Endothelial cell of umbilical vein (primary cell): ENCODE data around the gene ARHGEF26. TPM values are rescaled to one million over a fixed set of nuclear protein-coding genes. Genes with fewer than 3 reads are reported as not detected.

Experiments used
- Bru-seq: library from RNA; stranded (reverse); fragments of 400-500 nt; gene quantifications from one replicate; lab custom pipeline; 2021; lab: Mats Ljungman, UMichigan
- BruChase-seq, 2 experiments: library from RNA; stranded (reverse); fragments of 400-500 nt; gene quantifications; one replicate each; lab custom pipeline; 2021; lab: Mats Ljungman, UMichigan
- BruUV-seq: library from RNA; stranded (reverse); fragments of 400-500 nt; replicated peaks from 2 replicates; lab custom pipeline; 2021; lab: Mats Ljungman, UMichigan
- CTCF ChIA-PET: fragments of 300-600, 350-600 bp; sonication (Branson Sonifier 250); formaldehyde crosslinking; loops from one replicate; lab custom pipeline; 2021; ENCODE audit warnings: antibody characterized with exemption, inconsistent platforms; lab: Charles Lee
- POLR2A ChIA-PET: fragments of 300-600, 350-600 bp; sonication (Branson Sonifier 250); formaldehyde crosslinking; loops from one replicate; lab custom pipeline; 2021; ENCODE audit warnings: antibody characterized with exemption, inconsistent platforms; lab: Charles Lee
- DNase-seq: peaks from one replicate; pipeline ENCODE4 v3.0.0-alpha.2; 2011; ENCODE audit warnings: low read depth, low spot score
- FAIRE-seq: peaks from 2 replicates; lab custom pipeline; 2011; peaks lifted over from hg19 to GRCh38; lab: Jason Lieb, UNC
- H2AFZ ChIP-seq: 2 replicates; pipeline ENCODE4 v1.6.0; 2012; ENCODE audit warnings: low read depth, low read length, control low read depth, inconsistent platforms
- H3K27ac ChIP-seq: 2 replicates; pipeline ENCODE4 v1.5.1; 2011; ENCODE audit warnings: low read depth, mild to moderate bottlenecking, control low read depth, low read length, moderate library complexity; ENCODE audit not compliant: insufficient read depth
- H3K27me3 ChIP-seq, 2 experiments: 2 replicates each; pipeline versions ENCODE4 v1.6.0 to v1.6.1; 2011; ENCODE audit warnings: low read length in 2 of 2, mixed read lengths in 1 of 2; ENCODE audit not compliant: control insufficient read depth in 2 of 2, insufficient read depth in 2 of 2
- H3K36me3 ChIP-seq, 2 experiments: 2 replicates in 1 of 2; 3 replicates in 1 of 2; pipeline ENCODE4 v1.5.1; 2011; ENCODE audit warnings: low read length in 2 of 2, mild to moderate bottlenecking in 1 of 2, moderate library complexity in 1 of 2; ENCODE audit not compliant: control insufficient read depth in 2 of 2, insufficient read depth in 2 of 2; ENCODE audit errors: extremely low read depth in 1 of 2
- H3K4me1 ChIP-seq: 3 replicates; pipeline ENCODE4 v1.5.1; 2011; ENCODE audit warnings: mild to moderate bottlenecking, low read length; ENCODE audit not compliant: control insufficient read depth, insufficient read depth; ENCODE audit errors: extremely low read depth
- H3K4me2 ChIP-seq: 2 replicates; pipeline ENCODE4 v1.6.1; 2011; ENCODE audit warnings: low read length, control low read depth, mixed read lengths; ENCODE audit not compliant: insufficient read depth
- H3K4me3 ChIP-seq, 3 experiments: fragments of 200-600 bp in 1 of 3; sonication (generic), shearing (Covaris generic) in 1 of 3; replicated peaks in 1 of 3; 2 replicates each; pipeline ENCODE4 v1.5.1; 2011 to 2016; ENCODE audit warnings: control low read depth in 3 of 3, low read length in 3 of 3, mild to moderate bottlenecking in 2 of 3, inconsistent platforms in 1 of 3, low read depth in 1 of 3, moderate library complexity in 1 of 3; ENCODE audit not compliant: insufficient read depth in 1 of 3
- H3K79me2 ChIP-seq: 2 replicates; pipeline ENCODE4 v1.6.0; 2012; ENCODE audit warnings: low read length, inconsistent platforms; ENCODE audit not compliant: control insufficient read depth, insufficient read depth
- H3K9ac ChIP-seq: replicated peaks from 2 replicates; pipeline ENCODE3; 2011; ENCODE audit warnings: low read length, control low read depth; ENCODE audit not compliant: insufficient read depth; ENCODE audit errors: extremely low read depth
- H3K9me1 ChIP-seq: replicated peaks from 3 replicates; pipeline ENCODE4 v1.6.0; 2011; ENCODE audit warnings: mild to moderate bottlenecking, low read length; ENCODE audit not compliant: control insufficient read depth, insufficient read depth; ENCODE audit errors: extremely low read depth
- H3K9me3 ChIP-seq: replicated peaks from 2 replicates; pipeline ENCODE4 v1.5.1; 2012; ENCODE audit warnings: low read length, inconsistent platforms; ENCODE audit not compliant: control insufficient read depth, insufficient read depth
- H4K20me1 ChIP-seq: replicated peaks from 2 replicates; pipeline ENCODE3; 2011; ENCODE audit warnings: mild to moderate bottlenecking, low read length; ENCODE audit not compliant: control insufficient read depth, insufficient read depth; ENCODE audit errors: extremely low read depth
- CTCF ChIP-seq, 2 donors: IDR thresholded peaks; 1 replicate in 1 of 2; 2 replicates in 1 of 2; pipeline ENCODE4 v1.5.1; 2011; ENCODE audit warnings: low read length in 2 of 2, mild to moderate bottlenecking in 2 of 2, moderate library complexity in 2 of 2, control low read depth in 1 of 2, inconsistent platforms in 1 of 2, low read depth in 1 of 2; ENCODE audit not compliant: insufficient read depth in 1 of 2; ENCODE audit errors: extremely low read depth in 1 of 2
- EZH2 ChIP-seq: IDR thresholded peaks from 2 replicates; pipeline ENCODE4 v1.6.1; 2012; ENCODE audit warnings: borderline replicate concordance, low read depth, mild to moderate bottlenecking, moderate library complexity, low read length, inconsistent platforms; ENCODE audit not compliant: severe bottlenecking
- FOS ChIP-seq: IDR thresholded peaks from 2 replicates; pipeline ENCODE4 v1.6.1; 2011; ENCODE audit warnings: mild to moderate bottlenecking, low read length, moderate library complexity, borderline replicate concordance; ENCODE audit not compliant: insufficient read depth
- GATA2 ChIP-seq: IDR thresholded peaks from 2 replicates; pipeline ENCODE4 v1.7.0; 2011; ENCODE audit warnings: low read depth, mild to moderate bottlenecking, moderate library complexity, mixed read lengths, low read length; ENCODE audit not compliant: insufficient read length, insufficient read depth
- JUN ChIP-seq: IDR thresholded peaks from 2 replicates; pipeline ENCODE4 v1.6.1; 2011; ENCODE audit warnings: borderline replicate concordance, low read depth; ENCODE audit not compliant: insufficient read length, insufficient read depth
- MAX ChIP-seq: IDR thresholded peaks from 2 replicates; pipeline ENCODE4 v1.6.1; 2011; ENCODE audit not compliant: insufficient read depth, insufficient read length
- MYC ChIP-seq: IDR thresholded peaks from one replicate; pipeline ENCODE4 v1.6.1; 2011; ENCODE audit warnings: mild to moderate bottlenecking, low read depth, low read length
- POLR2A ChIP-seq: IDR thresholded peaks from 2 replicates; pipeline ENCODE4 v1.6.1; 2012; ENCODE audit warnings: low read depth, mild to moderate bottlenecking, control low read depth, low read length
- POLR2AphosphoS5 ChIP-seq: IDR thresholded peaks from 2 replicates; pipeline ENCODE4 v1.6.1; 2012; ENCODE audit warnings: low read depth, mild to moderate bottlenecking, control low read depth, low read length, moderate library complexity; ENCODE audit not compliant: insufficient read depth
- dilution Hi-C: fragments of 300-500 bp; cut with MboI; formaldehyde crosslinking; loops from one replicate; pipeline ENCODE4 v1.15.0; 2019; ENCODE audit warnings: low sequenced_read_pairs; ENCODE audit not compliant: extremely low pct_ligation_motif_present
- intact Hi-C: fragments of 100-400 bp; cut with micrococcal nuclease; formaldehyde crosslinking; loops from one replicate; pipeline ENCODE4 v1.10.0; 2022
- long read RNA-seq: library from polyadenylated mRNA; stranded (forward); transcript quantifications from one replicate; pipeline ENCODE4 v2.0.0, GENCODE V29; 2021
- polyA minus RNA-seq, 3 experiments: library from RNA; depleted of rRNA, polyadenylated mRNA; stranded (reverse); fragments of >200 nt; gene quantifications; 1 replicate in 1 of 3; 2 replicates in 2 of 3; pipeline ENCODE4 v1.2.3, GENCODE V29; 2011
- polyA plus RNA-seq, 4 experiments: library from polyadenylated mRNA; depleted of rRNA in 3 of 4; stranded (reverse) in 3 of 4; unstranded in 1 of 4; fragments of >200 nt; gene quantifications; 2 replicates each; pipeline versions ENCODE4 v1.2.1 to v1.2.3, GENCODE V29; 2011 to 2012; ENCODE audit warnings: missing spikeins in 1 of 4
- total RNA-seq: library from RNA; stranded (reverse); gene quantifications from 2 replicates; pipeline ENCODE4 v1.2.3, GENCODE V29; 2021

ARHGEF26 gene
- 2.2 and 2.9 TPM in 2 replicates for total RNA-seq
- 0.30 and 0.57 TPM in 2 replicates for polyA plus RNA-seq
- 0.59 and 0.62 TPM in 2 replicates for polyA plus RNA-seq (2011; cell fraction: cytosol; rRNA removed)
- 1.4 and 1.7 TPM in 2 replicates for polyA plus RNA-seq (2011; cell fraction: nucleus; rRNA removed)
- 0.41 and 2.2 TPM in 2 replicates for polyA plus RNA-seq (2012)
- polyA minus RNA-seq: 1.1 and 1.2 TPM in 2 replicates
- 0.31 TPM for polyA minus RNA-seq (2011; cell fraction: cytosol; rRNA and poly(A)+ RNA removed)
- 2.6 and 3.0 TPM in 2 replicates for polyA minus RNA-seq (2011; cell fraction: nucleus; rRNA and poly(A)+ RNA removed)
- Bru-seq, nascent RNA: percentile 49 among the genes with signal in this experiment
- percentile 33 among the genes with signal in this experiment for BruChase-seq, experiment 1, labeled RNA remaining after a 6-hour chase
- BruChase-seq, experiment 2, labeled RNA remaining after a 2-hour chase: percentile 40 among the genes with signal in this experiment
- long read RNA-seq, partial matches to known transcripts: 1 of 3 reads
- long read RNA-seq, other reads (novel, unspliced or antisense): 2 of 3 reads

GRCh38 chr3:154120961-154121700 is at the start of gene ARHGEF26:
Gene ARHGEF26, plus strand, starts transcription at chr3:154121390. Its CDS starts 603 bp downstream, at chr3:154121993.
- H2AFZ ChIP-seq: peak within 1 kb of the TSS; percentile 99
- H3K4me1 ChIP-seq: peaks cover 3% of the 10 kb centered on the region
- peak within 1 kb of the TSS; percentile 42 for H3K9ac ChIP-seq
- peak; percentile 76 for FAIRE-seq
- intact Hi-C loops (loop anchor here (10.0 kb wide), 2 partner anchors 134 to 204 kb away; partner anchors contain the start of gene DHX36), dilution Hi-C loops (no loop called here)
- H4K20me1 ChIP-seq: no peaks in the 10 kb centered on the region
- ChIA-PET POLR2A (interaction anchor here (0.7 kb wide), 1 partner anchor 19 kb away, joined by 3 read pairs; no protein-coding TSS in a partner anchor), CTCF (interaction anchor here (0.7 to 2.2 kb wide), 10 partner anchors 10 to 134 kb away, joined by 3 to 22 read pairs (median 4); no protein-coding TSS in a partner anchor)
- H3K4me3 ChIP-seq: peak within 1 kb of the TSS; percentile 35 to 68 (median 54)
- H3K36me3 ChIP-seq: no peaks in the 10 kb centered on the region
- no TSS peak for BruUV-seq
- H3K9me3 ChIP-seq: no peaks in the 10 kb centered on the region
- H3K4me2 ChIP-seq: peak within 1 kb of the TSS; percentile 39
- no peaks in the 10 kb centered on the region for H3K79me2 ChIP-seq
- no peak within 1 kb of the TSS for H3K27ac ChIP-seq
- peak; percentile 84 for DNase-seq
- TF ChIP-seq POLR2AphosphoS5 (no peak), MAX (no peak), FOS (no peak), EZH2 (no peak), CTCF (IDR thresholded peaks at IDR 0.05; ENCODE audit: extremely low read depth in 1 of 2, insufficient read depth in 1 of 2, low read depth in 1 of 2, low read length in 2 of 2) (no peak), JUN (no peak), POLR2A (no peak), GATA2 (no peak), MYC (no peak)
- no peaks in the 10 kb centered on the region for H3K27me3 ChIP-seq
- H3K9me1 ChIP-seq: no peaks in the 10 kb centered on the region
